ENCODE measurements around the gene CCSER1.
"Not testable (repeated sequence)": the region's sequence is repeated elsewhere in the genome, so short reads cannot be mapped to it uniquely, and the experiment has no call there.

Gene CCSER1

DNA sequence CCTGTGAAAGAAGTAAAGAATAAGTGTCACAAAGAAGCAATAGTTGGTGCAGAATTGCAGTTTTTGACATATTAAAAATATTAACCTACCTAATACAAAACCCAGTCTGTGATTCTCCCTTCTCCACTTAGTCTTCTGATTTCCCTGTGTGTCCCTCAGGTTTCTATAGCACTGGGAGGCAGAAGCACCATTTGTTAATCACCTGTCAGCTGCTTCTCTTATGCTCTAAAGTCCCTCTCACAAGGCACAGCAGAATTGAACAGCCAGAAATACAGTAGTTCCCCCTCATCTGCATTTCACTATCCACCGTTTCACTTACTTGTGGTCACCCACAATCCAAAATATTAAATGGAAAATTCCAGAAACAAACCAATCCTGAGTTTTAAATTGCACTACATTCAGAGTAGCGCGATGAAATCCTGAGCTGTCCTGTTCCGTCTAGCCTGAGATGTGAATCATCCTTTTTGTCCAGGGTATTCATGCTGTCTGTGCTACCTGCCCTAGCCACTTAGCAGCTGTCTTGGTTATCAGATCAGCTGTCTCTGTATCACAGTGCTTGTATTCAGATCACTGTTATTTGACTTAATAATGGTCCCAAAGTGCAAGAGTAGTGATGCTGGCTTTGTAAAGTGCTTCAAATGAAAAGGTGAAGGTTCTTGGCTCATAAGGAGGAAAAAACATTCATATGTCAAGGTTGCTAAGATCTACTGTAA lies 1192.5 kb downstream of the CCSER1 start:
- no peak for DNase-seq

DNA sequence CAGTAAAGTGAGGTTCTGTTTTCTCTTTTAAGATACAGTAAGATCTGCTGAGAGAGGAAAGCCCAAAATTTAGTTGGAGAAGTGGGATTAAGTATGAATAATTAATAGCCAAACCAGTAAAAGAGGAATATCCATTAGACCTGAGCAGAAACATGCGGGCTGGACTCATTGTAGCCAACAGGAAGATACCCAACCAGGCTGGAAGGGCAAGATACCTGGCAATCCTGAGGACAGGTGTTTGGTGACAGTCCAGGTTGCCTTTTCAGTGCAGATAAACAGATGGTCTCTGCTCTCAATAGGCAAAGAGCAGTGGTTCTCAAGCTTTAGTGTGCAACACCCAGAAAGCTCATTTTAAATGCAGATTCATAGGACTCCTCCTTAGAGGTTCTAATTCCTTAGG lies 1195.8 kb downstream of the CCSER1 start:
- DNase-seq = no peak

GRCh38 chr4:91325495-91325894 lies 1198.3 kb downstream of the CCSER1 start:
- no peak for DNase-seq

- DNase-seq = not testable (repeated sequence)
Observed at GRCh38 chr4:91326167-91326566, 1199.0 kb downstream of the CCSER1 start.

DNA sequence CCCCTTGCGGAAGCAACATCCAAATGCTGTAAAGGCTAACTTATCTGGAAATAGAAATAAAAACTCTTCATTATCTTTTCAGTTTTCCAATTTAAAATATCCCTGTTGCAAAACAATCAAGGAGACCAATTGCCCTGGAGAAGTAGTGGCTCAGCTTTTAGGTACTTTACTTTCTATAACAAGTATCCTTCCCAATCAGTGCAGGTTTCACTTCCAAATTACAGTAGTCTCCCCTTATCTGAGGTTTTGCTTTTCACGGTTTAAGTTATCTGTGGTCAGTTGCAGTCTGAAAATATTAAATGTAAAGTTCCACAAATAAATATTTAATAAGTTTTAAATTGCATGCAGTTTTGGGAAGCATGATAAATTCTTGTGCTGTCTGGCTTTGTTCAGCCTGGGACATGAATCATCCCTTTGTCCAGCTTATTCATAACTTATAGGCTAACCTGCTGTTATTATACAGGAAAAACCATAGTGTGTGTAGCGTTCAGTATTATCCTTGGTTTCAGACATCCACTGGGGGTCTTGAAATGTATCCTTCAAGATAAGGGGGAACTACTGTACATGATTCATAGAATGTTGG lies 1203.5 kb downstream of the CCSER1 start:
- no peak for DNase-seq

DNA sequence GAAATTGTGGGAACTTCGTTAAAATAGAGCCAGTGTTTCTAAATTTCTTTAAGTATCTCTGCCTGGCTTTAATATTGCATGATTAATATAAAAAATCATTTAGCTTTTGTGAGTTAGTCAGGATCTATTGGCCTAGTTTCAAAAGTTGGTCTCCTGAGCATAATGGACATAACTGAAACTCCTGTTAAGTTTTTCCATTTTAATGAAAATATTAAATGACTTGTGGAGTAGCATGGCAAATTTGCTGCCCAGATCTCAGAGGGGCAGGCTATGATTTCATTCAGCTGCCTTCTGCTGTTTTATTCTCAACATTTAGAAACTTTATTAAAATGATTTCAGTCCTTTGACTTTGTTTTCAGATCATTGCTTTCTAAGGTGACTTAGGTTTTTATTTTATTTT lies 1213.6 kb downstream of the CCSER1 start:
- no peak for DNase-seq

DNA sequence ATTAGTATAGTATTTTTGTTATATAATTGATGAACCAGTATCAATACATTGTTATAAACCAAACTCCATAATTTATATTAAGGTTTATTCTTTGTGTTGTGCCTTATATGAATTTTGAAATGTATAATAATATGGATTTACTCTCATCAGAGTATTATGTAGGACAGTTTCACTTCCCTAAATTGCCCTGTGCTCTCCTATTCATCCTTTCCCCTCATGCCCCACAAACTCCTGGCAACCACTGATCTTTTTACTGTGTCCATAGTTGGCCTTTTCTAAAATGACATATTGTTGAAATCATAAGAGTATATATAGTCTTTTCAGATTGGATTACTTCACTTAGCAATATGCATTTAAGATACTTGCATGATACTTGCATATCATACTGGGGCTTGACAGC lies 1218.4 kb downstream of the CCSER1 start:
- no peak for DNase-seq

- not testable (repeated sequence) for DNase-seq
Observed at GRCh38 chr4:91356496-91356895, 1229.3 kb downstream of the CCSER1 start.

- DNase-seq = not testable (repeated sequence)
Observed at GRCh38 chr4:91358016-91358415, 1230.8 kb downstream of the CCSER1 start.

DNA sequence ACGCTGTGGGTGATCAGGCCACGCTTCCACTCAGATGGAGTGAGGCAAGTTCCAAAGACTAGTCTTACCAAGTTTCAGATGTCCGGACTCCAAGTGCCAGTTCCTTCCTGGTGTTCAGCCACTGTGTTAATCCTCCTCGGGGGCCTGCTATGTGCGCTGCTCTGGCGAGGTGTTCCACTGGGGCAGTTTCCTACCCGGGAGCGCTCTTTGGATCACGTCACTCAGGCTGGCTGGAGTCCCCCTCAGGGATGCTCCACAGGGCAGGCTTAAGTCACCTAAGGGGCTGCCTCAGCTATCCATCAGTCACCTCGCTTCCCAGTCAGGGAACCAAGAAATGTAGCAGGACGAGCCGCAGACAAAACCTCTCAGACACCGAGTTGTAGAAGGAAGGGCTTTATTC lies 1231.4 kb downstream of the CCSER1 start:
- not testable (repeated sequence) for DNase-seq

DNA sequence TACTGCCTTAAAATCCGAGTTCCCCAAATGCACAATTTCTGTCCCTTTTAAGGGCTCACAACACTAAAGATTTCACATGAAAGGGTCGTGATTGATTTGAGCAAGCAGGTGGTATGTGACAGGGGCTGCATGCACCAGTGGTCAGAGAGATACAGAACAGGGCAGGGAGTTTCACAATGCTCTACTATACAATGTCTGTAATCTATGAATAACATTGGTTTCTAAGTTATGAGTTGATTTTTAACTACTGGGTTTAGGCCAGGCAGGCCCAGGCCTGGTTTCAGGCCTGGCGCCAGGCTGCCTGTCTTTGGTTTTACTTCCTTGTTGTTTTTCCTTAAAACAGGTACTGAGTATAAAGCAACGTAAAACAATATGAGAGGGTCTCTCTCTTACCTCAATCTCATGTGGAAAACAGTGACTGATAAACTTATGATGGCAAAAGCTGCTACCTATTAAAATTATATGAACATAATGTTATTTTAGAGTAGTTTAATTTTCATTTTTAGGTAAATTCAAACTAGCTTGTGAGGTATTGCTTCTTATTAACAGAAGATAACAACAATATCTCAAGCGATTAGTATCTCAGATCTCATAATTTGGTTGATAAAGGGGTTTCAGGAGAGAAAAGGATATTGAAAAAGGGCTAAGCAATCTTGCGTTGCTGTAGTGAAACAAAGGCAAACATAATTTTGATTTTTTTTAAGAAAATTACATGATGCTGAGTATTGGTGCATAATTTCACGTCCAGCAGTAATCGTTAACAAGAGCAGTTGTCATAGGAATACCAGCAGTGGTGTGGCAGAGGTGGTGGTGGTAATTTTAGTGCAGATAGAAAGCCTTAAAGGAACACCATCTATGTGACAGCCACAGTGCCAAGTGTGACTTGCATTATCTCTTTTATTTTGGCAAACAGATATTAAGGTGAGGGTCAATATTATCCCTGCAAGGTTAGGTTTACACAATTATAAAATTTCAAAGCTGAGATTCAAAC lies 1232.1 kb downstream of the CCSER1 start:
- DNase-seq = no peak

- DNase-seq = no peak
Observed at GRCh38 chr4:91362125-91362524, 1234.9 kb downstream of the CCSER1 start.

DNA sequence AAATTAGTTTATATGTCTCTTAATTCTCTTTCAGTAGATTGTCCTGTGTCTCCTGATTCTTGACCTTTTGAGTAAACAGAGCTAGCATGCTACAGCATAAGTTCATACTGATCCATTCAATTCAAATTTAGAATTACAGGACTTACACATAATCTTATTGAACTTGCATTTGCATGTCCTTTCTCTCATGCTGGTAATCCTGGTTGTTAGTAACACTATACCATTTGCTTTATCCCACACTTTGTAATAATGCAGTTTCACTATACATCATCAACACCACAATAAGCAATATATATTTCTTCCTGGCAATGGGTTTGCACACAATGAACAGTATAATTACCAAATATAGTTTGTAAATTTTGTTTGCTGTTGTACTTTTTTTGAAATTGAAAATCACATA lies 1239.4 kb downstream of the CCSER1 start:
- no peak for DNase-seq

DNA sequence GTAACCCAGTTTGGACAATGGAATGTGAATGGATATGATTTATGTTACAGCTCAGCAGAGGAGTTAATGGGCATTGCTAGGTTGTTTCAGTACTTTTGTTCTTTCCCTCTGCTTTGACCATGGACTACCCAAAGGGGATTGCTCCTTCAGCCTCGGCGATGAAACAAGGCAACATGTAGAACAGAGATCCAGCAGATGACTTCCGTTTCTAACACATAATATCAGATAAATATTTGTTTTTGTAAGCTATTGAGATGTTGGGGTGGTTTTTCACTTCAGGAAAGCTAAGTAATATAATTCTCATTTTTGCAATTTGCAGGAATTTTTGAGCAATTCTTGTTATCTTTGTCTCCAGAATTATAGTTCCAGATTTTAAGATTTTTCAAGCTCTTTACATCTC lies 1241.9 kb downstream of the CCSER1 start:
- DNase-seq = no peak

- no peak for DNase-seq
Observed at GRCh38 chr4:91373546-91373945, 1246.4 kb downstream of the CCSER1 start.

- not testable (repeated sequence) for DNase-seq
Observed at GRCh38 chr4:91405431-91405830, 1278.2 kb downstream of the CCSER1 start.

- no peak for DNase-seq
Observed at GRCh38 chr4:91422011-91422410, 1294.8 kb downstream of the CCSER1 start.

- DNase-seq = no peak
Observed at GRCh38 chr4:91426725-91427124, 1299.5 kb downstream of the CCSER1 start.

GRCh38 chr4:91427171-91427570 lies 1300.0 kb downstream of the CCSER1 start:
- DNase-seq = no peak

DNA sequence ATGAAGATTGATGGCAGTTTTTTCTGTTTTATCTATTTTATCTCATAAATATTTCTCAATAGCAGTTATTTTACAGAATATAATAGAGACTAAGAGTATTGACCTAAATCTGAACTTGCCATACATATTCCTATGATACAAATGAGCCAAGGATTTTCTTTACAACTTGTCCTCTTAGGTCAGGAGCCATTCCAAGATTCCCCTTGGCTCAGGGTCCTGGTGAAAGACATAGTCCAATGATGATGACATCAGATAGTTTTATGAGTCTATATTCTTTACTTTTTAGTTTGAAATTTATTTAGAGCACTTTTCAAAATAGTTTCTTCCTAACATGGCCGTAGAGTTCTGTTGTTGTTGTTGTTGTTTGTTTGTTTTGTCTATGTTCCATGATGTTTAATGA lies 1307.4 kb downstream of the CCSER1 start:
- no peak for DNase-seq

- no peak for DNase-seq
Observed at GRCh38 chr4:91436556-91436955, 1309.4 kb downstream of the CCSER1 start.

GRCh38 chr4:91447168-91447567 lies 1320.0 kb downstream of the CCSER1 start:
- no peak for DNase-seq

GRCh38 chr4:91448668-91449330 lies 1321.6 kb downstream of the CCSER1 start:
- no peak for DNase-seq
